Measurements from ENCODE around the gene ATP13A2.

Gene ATP13A2

GRCh38 chr1:17053685-17054410, 42.1 kb upstream of the ATP13A2 start, which contains the start of gene SDHB:
Gene SDHB, minus strand, starts transcription at chr1:17054032. Its CDS starts 13 bp downstream, at chr1:17054019.
- H3K4me3 ChIP-seq (replicated peaks in 1 of 2; ENCODE audit: low read depth in 2 of 2, low read length in 2 of 2) = peak within 1 kb of the TSS; percentile 93 to 100
- peak; percentile 99 for DNase-seq (ENCODE audit: low read depth in 2 of 2)
- no peak for TF ChIP-seq CTCF (IDR thresholded peaks at IDR 0.05; ENCODE audit: low read depth, low read length)

GRCh38 chr1:17053086-17053684, 41.5 kb upstream of the ATP13A2 start:
- DNase-seq (ENCODE audit: low read depth in 2 of 2) = no peak

GRCh38 chr1:17052641-17053040, 40.9 kb upstream of the ATP13A2 start:
- peak overlapping the region; percentile 93 to 100 for H3K4me3 ChIP-seq (replicated peaks in 1 of 2; ENCODE audit: low read depth in 2 of 2, low read length in 2 of 2)
- DNase-seq (ENCODE audit: low read depth in 2 of 2) = no peak
- TF ChIP-seq CTCF (IDR thresholded peaks at IDR 0.05; ENCODE audit: low read depth, low read length) = no peak

More at GRCh38 chr1:17053086-17053684, 41.5 kb upstream of the ATP13A2 start:
- no peak for TF ChIP-seq CTCF (IDR thresholded peaks at IDR 0.05; ENCODE audit: low read depth, low read length)
- H3K4me3 ChIP-seq (replicated peaks in 1 of 2; ENCODE audit: low read depth in 2 of 2, low read length in 2 of 2) = peak overlapping the region; percentile 93 to 100

GRCh38 chr1:17052038-17052437, 40.3 kb upstream of the ATP13A2 start:
- no peak overlapping the region for H3K4me3 ChIP-seq (replicated peaks in 1 of 2; ENCODE audit: low read depth in 2 of 2, low read length in 2 of 2)
- no peak for DNase-seq (ENCODE audit: low read depth in 2 of 2)
- no peak for TF ChIP-seq CTCF (IDR thresholded peaks at IDR 0.05; ENCODE audit: low read depth, low read length)

GRCh38 chr1:17047924-17048323, 36.2 kb upstream of the ATP13A2 start:
- DNase-seq (ENCODE audit: low read depth in 2 of 2) = no peak
- H3K4me3 ChIP-seq (replicated peaks in 1 of 2; ENCODE audit: low read depth in 2 of 2, low read length in 2 of 2) = no peak overlapping the region
- no peak for TF ChIP-seq CTCF (IDR thresholded peaks at IDR 0.05; ENCODE audit: low read depth, low read length)

- TF ChIP-seq CTCF (IDR thresholded peaks at IDR 0.05; ENCODE audit: low read depth, low read length) = no peak
- no peak for DNase-seq (ENCODE audit: low read depth in 2 of 2)
- H3K4me3 ChIP-seq (replicated peaks in 1 of 2; ENCODE audit: low read depth in 2 of 2, low read length in 2 of 2) = no peak overlapping the region
These were observed 34.6 kb upstream of the ATP13A2 start for GRCh38 chr1:17046334-17046657.

Data from cardiac fibroblast (primary cell).